ENCODE measurements around the gene GMDS.

- TF ChIP-seq USF1 (IDR thresholded peaks at IDR 0.05; ENCODE audit: borderline replicate concordance, low read depth) (no peak), POLR2AphosphoS5 (IDR thresholded peaks at IDR 0.05; ENCODE audit: low read depth, low read length) (no peak)
Measured at GRCh38 chr6:1912731-1913130, 332.7 kb downstream of the GMDS start.

Measured in SK-N-SH (cell line).